Measurements from ENCODE around the gene NCLN. TPM values are rescaled to one million over a fixed set of nuclear protein-coding genes. Genes with fewer than 3 reads are reported as not detected.
"Not testable (repeated sequence)": the region's sequence is repeated elsewhere in the genome, so short reads cannot be mapped to it uniquely, and the experiment has no call there.

The NCLN gene
- total RNA-seq, 2 experiments from 2014 or later, result 66.3 to 67.3 TPM

GRCh38 chr19:3224346-3225168 is 38.8 kb downstream of the NCLN start, which contains the start of gene CELF5:
TSS of gene CELF5 (plus strand) at chr19:3224661. CDS start at chr19:3224740, 79 bp downstream.
- ATAC-seq, result peak; percentile 75
- CTCF ChIA-PET, result interaction anchor here (0.8 to 2.0 kb wide), 2 partner anchors 23 to 274 kb away, joined by 3 to 5 read pairs; no protein-coding TSS in a partner anchor

GRCh38 chr19:3225169-3225485 is 39.4 kb downstream of the NCLN start:
- DNase-seq (no peak), ATAC-seq (no peak)
- Mint-ChIP-seq H3K36me3 (ENCODE audit: low read depth) (no peaks in the 10 kb centered on the region), H3K27ac (no peak overlapping the region), H3K9me3 (ENCODE audit: insufficient read depth) (no peaks in the 10 kb centered on the region), H3K27me3 (ENCODE audit: low read depth) (peaks cover 16% of the 10 kb centered on the region), H3K4me1 (ENCODE audit: low read depth) (no peaks in the 10 kb centered on the region), H3K4me3 (no peak overlapping the region)
- ChIA-PET POLR2A (no interaction called here), CTCF (interaction anchor here (0.8 to 2.0 kb wide), 2 partner anchors 22 to 275 kb away, joined by 3 to 5 read pairs; no protein-coding TSS in a partner anchor)

More at GRCh38 chr19:3224346-3225168, 38.8 kb downstream of the NCLN start, which contains the start of gene CELF5:
- no peaks in the 10 kb centered on the region for H3K9me3 Mint-ChIP-seq (ENCODE audit: insufficient read depth)
- DNase-seq, result peak; percentile 61
- H3K27me3 Mint-ChIP-seq (ENCODE audit: low read depth), result peaks cover 15% of the 10 kb centered on the region
- no peaks in the 10 kb centered on the region for H3K36me3 Mint-ChIP-seq (ENCODE audit: low read depth)
- POLR2A ChIA-PET, result no interaction called here
- no peak within 1 kb of the TSS for H3K4me3 Mint-ChIP-seq
- H3K4me1 Mint-ChIP-seq (ENCODE audit: low read depth), result no peaks in the 10 kb centered on the region
- H3K27ac Mint-ChIP-seq, result no peak within 1 kb of the TSS

DNA sequence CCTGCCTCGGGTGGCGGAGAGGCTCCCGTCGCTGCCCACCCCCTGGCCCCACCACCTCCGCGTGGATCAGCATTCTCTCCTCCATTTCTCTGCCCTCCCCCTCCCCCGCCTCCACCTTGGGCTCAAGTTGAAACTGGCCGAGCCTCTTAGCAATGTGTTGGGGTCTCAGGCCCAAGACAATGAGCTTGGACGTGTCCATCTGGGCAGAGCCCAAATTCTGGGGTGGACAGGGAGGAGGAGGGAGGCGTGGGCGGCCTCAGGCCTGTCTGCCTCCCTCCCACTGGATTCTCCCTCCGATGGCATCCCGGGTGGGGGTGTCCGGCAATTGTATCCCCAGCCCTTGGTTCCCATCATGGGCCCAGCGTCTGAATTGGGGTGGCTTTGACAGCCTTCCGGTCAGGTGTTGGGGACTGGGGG is 40.0 kb downstream of the NCLN start:
- DNase-seq, result no peak
- H3K4me1 Mint-ChIP-seq (ENCODE audit: low read depth), result no peaks in the 10 kb centered on the region
- H3K4me3 Mint-ChIP-seq, result no peak overlapping the region
- no peaks in the 10 kb centered on the region for H3K9me3 Mint-ChIP-seq (ENCODE audit: insufficient read depth)
- no peak for ATAC-seq
- no peak overlapping the region for H3K27ac Mint-ChIP-seq
- H3K27me3 Mint-ChIP-seq (ENCODE audit: low read depth), result peaks cover 16% of the 10 kb centered on the region
- H3K36me3 Mint-ChIP-seq (ENCODE audit: low read depth), result no peaks in the 10 kb centered on the region
- POLR2A ChIA-PET, result no interaction called here
- CTCF ChIA-PET, result no interaction called here

DNA sequence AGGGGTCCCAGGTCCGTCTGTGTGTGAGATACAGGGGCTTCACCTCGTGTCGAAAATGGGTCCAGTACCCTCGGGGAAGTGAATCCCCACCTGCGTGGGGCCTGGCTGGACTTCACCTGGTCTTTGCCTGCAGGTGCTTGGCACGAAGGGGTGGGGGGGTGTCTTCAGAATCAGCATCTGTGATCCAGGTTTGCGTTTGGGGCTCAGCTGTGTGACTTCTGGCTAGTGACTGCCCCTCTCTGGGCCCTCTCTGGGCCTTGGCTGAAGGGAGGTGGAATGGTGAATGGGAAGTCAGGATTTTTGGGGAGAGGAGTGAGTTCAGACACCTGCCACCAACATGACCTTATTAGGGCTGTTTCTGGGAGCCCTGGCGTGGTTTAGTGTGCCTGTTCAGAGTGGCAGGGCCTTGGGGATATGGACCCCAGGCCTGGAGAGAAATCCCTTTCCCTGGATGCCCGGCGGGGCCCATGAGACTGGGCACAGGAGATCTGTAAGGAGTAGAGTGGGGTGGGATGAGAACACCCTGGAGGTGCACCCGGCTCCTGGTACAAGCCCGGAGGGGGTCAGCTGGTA is 41.4 kb downstream of the NCLN start:
- ATAC-seq, result no peak
- Mint-ChIP-seq H3K9me3 (ENCODE audit: insufficient read depth) (no peaks in the 10 kb centered on the region), H3K36me3 (ENCODE audit: low read depth) (no peaks in the 10 kb centered on the region), H3K27me3 (ENCODE audit: low read depth) (peaks cover 20% of the 10 kb centered on the region), H3K4me1 (ENCODE audit: low read depth) (no peaks in the 10 kb centered on the region), H3K4me3 (no peak overlapping the region), H3K27ac (no peak overlapping the region)
- no peak for DNase-seq
- ChIA-PET POLR2A (no interaction called here), CTCF (no interaction called here)

DNA sequence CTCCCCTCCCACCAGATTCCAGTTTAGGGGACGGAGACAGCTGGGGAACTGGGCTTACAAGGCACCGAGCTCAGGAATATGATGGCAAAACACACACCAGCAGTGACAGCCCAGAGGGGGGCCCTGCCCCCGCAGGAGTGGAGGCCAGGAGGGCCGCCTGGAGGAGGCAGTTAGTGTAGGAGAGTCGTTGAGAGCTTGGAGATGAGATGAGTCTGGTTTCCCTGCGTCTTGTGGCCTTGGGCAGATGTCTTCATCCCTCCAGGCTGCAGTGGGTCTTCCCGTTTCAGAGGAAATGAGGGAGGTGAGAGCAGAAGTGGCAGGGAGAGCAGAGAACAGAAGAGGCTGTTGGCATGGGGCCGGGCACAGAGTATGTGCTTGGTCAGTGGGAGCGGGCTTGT is 43.6 kb downstream of the NCLN start:
- no peaks in the 10 kb centered on the region for H3K36me3 Mint-ChIP-seq (ENCODE audit: low read depth)
- H3K27me3 Mint-ChIP-seq (ENCODE audit: low read depth), result peaks cover 16% of the 10 kb centered on the region
- no peak overlapping the region for H3K27ac Mint-ChIP-seq
- DNase-seq (no peak), ATAC-seq (no peak)
- ChIA-PET CTCF (interaction anchor here (1.5 kb wide), 1 partner anchor 75 kb away, joined by 3 read pairs; no protein-coding TSS in a partner anchor), POLR2A (no interaction called here)
- no peaks in the 10 kb centered on the region for H3K4me1 Mint-ChIP-seq (ENCODE audit: low read depth)
- no peaks in the 10 kb centered on the region for H3K9me3 Mint-ChIP-seq (ENCODE audit: insufficient read depth)
- no peak overlapping the region for H3K4me3 Mint-ChIP-seq

DNA sequence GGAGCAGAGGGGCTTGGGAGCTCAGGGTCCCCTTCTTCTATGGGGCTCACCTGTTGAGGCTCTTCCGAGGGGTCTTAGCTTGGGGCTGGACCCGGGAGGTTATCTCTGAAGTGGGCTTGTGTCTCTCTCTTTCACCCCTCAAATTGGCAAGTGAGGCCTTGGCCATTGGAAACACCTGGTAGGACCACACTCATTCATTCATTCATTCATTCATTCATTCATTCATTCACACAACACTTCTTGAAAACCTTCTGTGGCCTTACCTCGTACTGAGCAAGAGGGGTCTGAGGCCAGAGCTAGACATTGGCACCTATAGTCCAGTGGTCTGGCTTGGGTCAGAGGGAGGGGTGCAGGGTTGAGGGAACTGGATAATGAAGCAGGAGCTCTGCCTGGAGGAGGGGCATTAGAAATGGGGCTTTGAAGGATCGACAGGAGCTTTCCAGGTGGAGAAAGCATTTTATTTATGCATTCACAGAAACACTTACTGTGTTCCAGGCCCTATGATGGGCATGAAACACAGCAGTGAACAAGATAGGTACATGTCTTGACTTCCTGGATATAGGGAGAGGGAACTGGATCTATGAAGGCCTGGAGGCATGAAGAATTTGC is 44.3 kb downstream of the NCLN start:
- DNase-seq (no peak), ATAC-seq (no peak)
- H3K36me3 Mint-ChIP-seq (ENCODE audit: low read depth), result no peaks in the 10 kb centered on the region
- no peak overlapping the region for H3K4me3 Mint-ChIP-seq
- H3K4me1 Mint-ChIP-seq (ENCODE audit: low read depth), result no peaks in the 10 kb centered on the region
- H3K27me3 Mint-ChIP-seq (ENCODE audit: low read depth), result peaks cover 16% of the 10 kb centered on the region
- CTCF ChIA-PET, result interaction anchor here (1.4 to 1.5 kb wide), 2 partner anchors 73 to 75 kb away, joined by 3 to 4 read pairs; no protein-coding TSS in a partner anchor
- H3K9me3 Mint-ChIP-seq (ENCODE audit: insufficient read depth), result no peaks in the 10 kb centered on the region
- POLR2A ChIA-PET, result interaction anchor here (1.0 kb wide), 1 partner anchor 11 kb away, joined by 3 read pairs; no protein-coding TSS in a partner anchor
- H3K27ac Mint-ChIP-seq, result no peak overlapping the region

GRCh38 chr19:3231288-3231687 is 45.6 kb downstream of the NCLN start:
- ChIA-PET POLR2A (no interaction called here), CTCF (interaction anchor here (1.4 kb wide), 1 partner anchor 72 kb away, joined by 4 read pairs; no protein-coding TSS in a partner anchor)
- DNase-seq (no peak), ATAC-seq (no peak)
- H3K4me3 Mint-ChIP-seq, result no peak overlapping the region
- H3K27me3 Mint-ChIP-seq (ENCODE audit: low read depth), result peaks cover 18% of the 10 kb centered on the region
- H3K36me3 Mint-ChIP-seq (ENCODE audit: low read depth), result no peaks in the 10 kb centered on the region
- H3K9me3 Mint-ChIP-seq (ENCODE audit: insufficient read depth), result no peaks in the 10 kb centered on the region
- no peaks in the 10 kb centered on the region for H3K4me1 Mint-ChIP-seq (ENCODE audit: low read depth)
- no peak overlapping the region for H3K27ac Mint-ChIP-seq

GRCh38 chr19:3233116-3233515 is 47.4 kb downstream of the NCLN start:
- ChIA-PET POLR2A (no interaction called here), CTCF (no interaction called here)
- Mint-ChIP-seq H3K27me3 (ENCODE audit: low read depth) (peaks cover 10% of the 10 kb centered on the region), H3K36me3 (ENCODE audit: low read depth) (no peaks in the 10 kb centered on the region), H3K9me3 (ENCODE audit: insufficient read depth) (no peaks in the 10 kb centered on the region), H3K27ac (no peak overlapping the region), H3K4me1 (ENCODE audit: low read depth) (no peaks in the 10 kb centered on the region), H3K4me3 (no peak overlapping the region)
- ATAC-seq, result no peak
- no peak for DNase-seq

- no peak overlapping the region for H3K27ac Mint-ChIP-seq
- H3K27me3 Mint-ChIP-seq (ENCODE audit: low read depth), result peaks cover 10% of the 10 kb centered on the region
- no peaks in the 10 kb centered on the region for H3K9me3 Mint-ChIP-seq (ENCODE audit: insufficient read depth)
- ATAC-seq (no peak), DNase-seq (no peak)
- no peak overlapping the region for H3K4me3 Mint-ChIP-seq
- ChIA-PET POLR2A (no interaction called here), CTCF (no interaction called here)
- no peaks in the 10 kb centered on the region for H3K36me3 Mint-ChIP-seq (ENCODE audit: low read depth)
- H3K4me1 Mint-ChIP-seq (ENCODE audit: low read depth), result no peaks in the 10 kb centered on the region
Measured at GRCh38 chr19:3233831-3234230, 48.1 kb downstream of the NCLN start.

DNA sequence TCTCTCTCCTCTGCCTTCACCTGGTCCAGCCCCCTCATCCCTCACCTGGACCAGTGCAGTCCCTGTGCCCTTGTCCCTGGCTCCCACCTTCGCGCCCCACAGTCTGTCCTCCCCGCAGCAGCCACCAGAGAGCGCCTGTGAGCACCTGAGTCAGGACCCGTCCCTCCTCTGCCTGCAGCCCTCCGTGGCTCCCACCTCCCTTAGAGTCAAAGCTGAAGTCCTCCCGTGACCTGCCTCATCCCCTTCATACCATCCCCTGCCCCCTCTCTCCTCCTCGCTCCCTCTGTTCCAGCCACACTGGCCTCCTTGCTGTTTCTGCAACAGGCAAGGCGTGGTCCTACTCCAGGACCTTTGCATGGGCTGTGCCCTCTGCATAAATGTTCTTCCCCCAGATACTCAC is 49.1 kb downstream of the NCLN start:
- H3K27me3 Mint-ChIP-seq (ENCODE audit: low read depth), result peaks cover 7% of the 10 kb centered on the region
- ATAC-seq (no peak), DNase-seq (peak; percentile 31)
- H3K27ac Mint-ChIP-seq, result no peak overlapping the region
- ChIA-PET POLR2A (no interaction called here), CTCF (no interaction called here)
- H3K9me3 Mint-ChIP-seq (ENCODE audit: insufficient read depth), result no peaks in the 10 kb centered on the region
- H3K4me3 Mint-ChIP-seq, result no peak overlapping the region
- no peaks in the 10 kb centered on the region for H3K4me1 Mint-ChIP-seq (ENCODE audit: low read depth)
- H3K36me3 Mint-ChIP-seq (ENCODE audit: low read depth), result no peaks in the 10 kb centered on the region

GRCh38 chr19:3235604-3236003 is 49.9 kb downstream of the NCLN start:
- H3K4me3 Mint-ChIP-seq; H3K27ac Mint-ChIP-seq; H3K4me1 Mint-ChIP-seq (ENCODE audit: low read depth); CTCF ChIA-PET; ATAC-seq; H3K36me3 Mint-ChIP-seq (ENCODE audit: low read depth); H3K27me3 Mint-ChIP-seq (ENCODE audit: low read depth); POLR2A ChIA-PET; H3K9me3 Mint-ChIP-seq (ENCODE audit: insufficient read depth); DNase-seq: not testable (repeated sequence)

GRCh38 chr19:3236272-3236671 is 50.5 kb downstream of the NCLN start:
- ChIA-PET POLR2A (no interaction called here), CTCF (no interaction called here)
- Mint-ChIP-seq H3K4me3 (no peak overlapping the region), H3K27ac (no peak overlapping the region), H3K4me1 (ENCODE audit: low read depth) (no peaks in the 10 kb centered on the region), H3K27me3 (ENCODE audit: low read depth) (peaks cover 7% of the 10 kb centered on the region), H3K36me3 (ENCODE audit: low read depth) (no peaks in the 10 kb centered on the region), H3K9me3 (ENCODE audit: insufficient read depth) (no peaks in the 10 kb centered on the region)
- ATAC-seq (no peak), DNase-seq (no peak)

Measured in activated CD8-positive, alpha-beta T cell treated with anti-CD3 and anti-CD28 coated beads, Interleukin-2, amount 10 ng/mL, durations not matched to agents 7 days and 5 days (primary cell).